ENCODE measurements around the gene SLC2A4.

- TF ChIP-seq CTCF (conservative IDR thresholded peaks at IDR 0.05) = no peak
- TF ChIP-seq EZH2 (IDR thresholded peaks at IDR 0.05; ENCODE audit: low read depth) = no peak
Observed at GRCh38 chr17:7292194-7292593, 10.7 kb downstream of the SLC2A4 start.
